Lower lobe of right lung (tissue), 2 donors: ENCODE results near the gene ASB3. TPM values are rescaled to one million over a fixed set of nuclear protein-coding genes. Genes with fewer than 3 reads are reported as not detected.

Experiments
- ATAC-seq, 2 donors: fragments of 200-7000 bp; cut with Tn5 transposase; one replicate each; pipeline ENCODE4 v1.9.1; 2020 to 2022; ENCODE audit warnings: mild to moderate bottlenecking in 2 of 2, moderate library complexity in 2 of 2
- DNase-seq: peaks from one replicate; pipeline ENCODE4 v3.0.0-alpha.2; 2020
- H3K27ac ChIP-seq: fragments of 200-600 bp; one replicate; pipeline ENCODE4 v1.8.0; 2022
- H3K27me3 ChIP-seq: fragments of 200-600 bp; one replicate; pipeline ENCODE4 v1.8.0; 2022; ENCODE audit warnings: low read depth
- H3K36me3 ChIP-seq: fragments of 200-600 bp; one replicate; pipeline ENCODE4 v1.8.0; 2022; ENCODE audit warnings: mild to moderate bottlenecking
- H3K4me1 ChIP-seq: fragments of 200-600 bp; one replicate; pipeline ENCODE4 v1.8.0; 2022
- H3K4me3 ChIP-seq: fragments of 200-600 bp; one replicate; pipeline ENCODE4 v1.8.0; 2022; ENCODE audit warnings: mild to moderate bottlenecking
- H3K9me3 ChIP-seq: fragments of 200-600 bp; one replicate; pipeline ENCODE4 v1.8.0; 2022
- intact Hi-C: fragments of 100-400 bp; cut with DNase I; formaldehyde crosslinking; loops from one replicate; pipeline ENCODE4 v1.11.0; 2022
- total RNA-seq: library from RNA; stranded (reverse); fragmentation: NEBNext Ultra II Directional; extraction: Animal tissue kit (Norgen Biotek cat#: 25700); gene quantifications from one replicate; pipeline ENCODE4 v1.2.1, GENCODE V29; 2021
- TF ChIP-seq, protein P1 (sequence below): fragments of 200-600 bp; IDR thresholded peaks from one replicate; pipeline ENCODE4 v1.8.0; 2022; ENCODE audit warnings: antibody characterized with exemption, mild to moderate bottlenecking
- donor health status: DM: no; HTN: yes; CAD: no; lungs with severe emphysema.

The ASB3 gene
- total RNA-seq, 1 donor from 2014 or later = 35.0 TPM

DNA sequence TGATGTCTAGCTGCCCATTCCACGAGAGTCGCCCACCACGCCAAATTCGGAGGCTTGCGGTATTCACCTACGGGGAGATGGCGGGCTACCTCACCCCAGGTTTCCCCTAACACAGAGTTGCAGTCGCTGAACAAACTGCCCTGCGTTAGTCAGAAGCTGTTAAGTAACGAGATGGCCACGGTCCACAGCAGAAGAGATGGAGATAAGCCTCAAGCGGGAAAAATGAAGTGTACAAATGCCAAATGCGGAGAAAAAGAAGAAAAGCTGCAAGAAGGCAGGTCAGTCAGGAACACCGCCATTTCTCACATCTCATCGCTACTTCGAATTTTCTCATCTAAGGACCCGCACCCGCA lies 425 bp downstream of the ASB3 start:
- Histone ChIP-seq H3K27me3 (no peaks in the 10 kb centered on the region), H3K9me3 (no peaks in the 10 kb centered on the region), H3K36me3 (no peaks in the 10 kb centered on the region), H3K27ac (peak overlapping the region; percentile 92), H3K4me3 (peak overlapping the region; percentile 94), H3K4me1 (peaks cover 77% of the 10 kb centered on the region)
- intact Hi-C loops = no loop called here
- DNase-seq (no peak), ATAC-seq (peak; percentile 13 to 63)
- TF ChIP-seq, protein P1, sequence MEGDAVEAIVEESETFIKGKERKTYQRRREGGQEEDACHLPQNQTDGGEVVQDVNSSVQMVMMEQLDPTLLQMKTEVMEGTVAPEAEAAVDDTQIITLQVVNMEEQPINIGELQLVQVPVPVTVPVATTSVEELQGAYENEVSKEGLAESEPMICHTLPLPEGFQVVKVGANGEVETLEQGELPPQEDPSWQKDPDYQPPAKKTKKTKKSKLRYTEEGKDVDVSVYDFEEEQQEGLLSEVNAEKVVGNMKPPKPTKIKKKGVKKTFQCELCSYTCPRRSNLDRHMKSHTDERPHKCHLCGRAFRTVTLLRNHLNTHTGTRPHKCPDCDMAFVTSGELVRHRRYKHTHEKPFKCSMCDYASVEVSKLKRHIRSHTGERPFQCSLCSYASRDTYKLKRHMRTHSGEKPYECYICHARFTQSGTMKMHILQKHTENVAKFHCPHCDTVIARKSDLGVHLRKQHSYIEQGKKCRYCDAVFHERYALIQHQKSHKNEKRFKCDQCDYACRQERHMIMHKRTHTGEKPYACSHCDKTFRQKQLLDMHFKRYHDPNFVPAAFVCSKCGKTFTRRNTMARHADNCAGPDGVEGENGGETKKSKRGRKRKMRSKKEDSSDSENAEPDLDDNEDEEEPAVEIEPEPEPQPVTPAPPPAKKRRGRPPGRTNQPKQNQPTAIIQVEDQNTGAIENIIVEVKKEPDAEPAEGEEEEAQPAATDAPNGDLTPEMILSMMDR = no peak

DNA sequence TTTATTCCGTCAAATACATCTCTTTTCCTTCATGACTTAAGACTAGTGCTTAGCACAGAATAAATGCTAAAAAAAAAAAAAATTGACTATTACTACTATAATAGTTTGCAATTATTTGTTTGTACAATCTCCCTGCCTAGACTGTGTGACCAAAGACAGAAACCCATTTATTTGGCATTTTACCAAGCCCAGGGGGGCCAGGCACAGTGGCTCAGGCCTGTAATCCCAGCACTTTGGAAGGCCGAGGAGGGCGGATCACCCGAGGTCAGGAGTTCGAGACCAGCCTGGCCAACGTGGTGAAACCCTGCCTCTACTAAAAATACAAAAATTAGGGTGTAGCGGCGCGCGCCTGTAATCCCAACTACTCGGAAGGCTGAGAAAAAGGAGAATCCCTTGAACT lies 1.4 kb downstream of the ASB3 start:
- intact Hi-C loops = no loop called here
- Histone ChIP-seq H3K4me1 (peaks cover 69% of the 10 kb centered on the region), H3K27me3 (no peaks in the 10 kb centered on the region), H3K36me3 (peaks cover 9% of the 10 kb centered on the region), H3K9me3 (no peaks in the 10 kb centered on the region), H3K27ac (peak overlapping the region; percentile 16), H3K4me3 (peak overlapping the region; percentile 94)
- DNase-seq (no peak), ATAC-seq (no peak)
- TF ChIP-seq, protein P1 = no peak

DNA sequence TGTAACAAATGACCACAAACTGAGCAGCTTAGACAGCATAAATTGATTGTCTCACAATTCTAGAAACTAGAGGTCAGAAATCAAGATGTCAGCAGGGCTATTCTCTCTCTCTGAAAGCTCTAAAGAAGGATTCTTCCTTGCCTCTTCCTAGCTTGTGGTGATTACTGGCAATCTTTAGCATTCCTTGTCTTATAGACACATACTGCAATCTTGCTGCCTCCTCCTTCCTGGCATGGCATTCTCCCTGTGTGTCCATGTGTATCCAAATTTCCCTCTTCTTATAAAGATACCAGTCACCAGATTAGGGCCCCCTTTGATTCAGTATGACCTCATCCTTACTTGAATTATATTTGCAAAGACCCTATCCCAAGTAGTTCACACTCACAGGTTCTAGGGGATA lies 2.3 kb downstream of the ASB3 start:
- peaks cover 12% of the 10 kb centered on the region for H3K36me3 ChIP-seq
- H3K4me1 ChIP-seq = peaks cover 63% of the 10 kb centered on the region
- no peak overlapping the region for H3K27ac ChIP-seq
- H3K4me3 ChIP-seq = no peak overlapping the region
- intact Hi-C loops = no loop called here
- DNase-seq (no peak), ATAC-seq (no peak)
- H3K9me3 ChIP-seq = no peaks in the 10 kb centered on the region
- TF ChIP-seq, protein P1 = no peak
- no peaks in the 10 kb centered on the region for H3K27me3 ChIP-seq

DNA sequence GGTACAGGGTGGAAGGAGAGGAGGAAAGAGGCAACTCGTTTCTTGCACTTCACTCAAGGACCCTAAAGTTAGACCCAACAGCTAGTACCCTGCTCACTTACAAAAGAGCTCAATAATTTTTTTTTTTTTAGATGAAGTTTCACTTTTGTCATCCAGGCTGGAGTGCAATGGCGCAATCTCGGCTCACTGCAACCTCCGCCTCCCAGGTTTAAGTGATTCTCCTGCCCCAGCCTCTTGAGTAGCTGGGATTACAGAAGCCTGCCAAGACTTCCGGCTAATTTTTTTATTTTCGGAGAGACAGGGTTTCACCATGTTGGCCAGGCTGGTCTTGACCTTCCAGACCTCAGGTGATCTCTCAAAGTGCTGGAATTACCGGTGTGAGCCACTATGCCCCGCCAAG lies 4.1 kb downstream of the ASB3 start:
- Histone ChIP-seq H3K27ac (peak overlapping the region; percentile 20), H3K27me3 (no peaks in the 10 kb centered on the region), H3K9me3 (no peaks in the 10 kb centered on the region), H3K4me3 (no peak overlapping the region), H3K4me1 (peaks cover 46% of the 10 kb centered on the region), H3K36me3 (peaks cover 15% of the 10 kb centered on the region)
- ATAC-seq = peak; percentile 38 to 50
- TF ChIP-seq, protein P1 = no peak
- intact Hi-C loops = no loop called here
- peak; percentile 74 for DNase-seq

DNA sequence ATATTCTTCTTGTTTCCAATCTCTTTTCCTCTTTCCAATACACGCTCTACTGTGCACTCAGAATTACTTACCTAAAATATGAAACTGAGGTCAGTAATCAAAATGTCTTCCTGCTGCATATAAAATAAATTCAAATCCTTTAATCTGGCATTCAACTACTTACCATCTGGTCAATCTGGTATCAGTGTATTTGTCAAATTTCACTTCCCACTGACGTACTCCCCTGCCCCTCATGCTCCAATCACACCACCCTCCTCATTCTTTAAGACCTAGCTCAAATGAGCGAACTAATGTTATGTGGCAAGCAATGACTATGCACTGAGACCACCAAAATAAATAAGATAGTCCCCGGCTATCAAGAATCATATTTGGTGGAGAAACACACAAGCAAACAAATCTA lies 6.7 kb downstream of the ASB3 start:
- H3K27me3 ChIP-seq = no peaks in the 10 kb centered on the region
- H3K9me3 ChIP-seq = no peaks in the 10 kb centered on the region
- DNase-seq (no peak), ATAC-seq (no peak)
- H3K4me1 ChIP-seq = peaks cover 33% of the 10 kb centered on the region
- no peak overlapping the region for H3K27ac ChIP-seq
- peaks cover 15% of the 10 kb centered on the region for H3K36me3 ChIP-seq
- intact Hi-C loops = no loop called here
- H3K4me3 ChIP-seq = no peak overlapping the region
- TF ChIP-seq, protein P1 = no peak
